NB4 (cell line): ENCODE results near the gene CKS1B.

Source experiments
- MYC ChIP-seq: IDR thresholded peaks from 2 replicates; pipeline ENCODE4 v1.6.1; 2011; ENCODE audit warnings: low read depth, low read length
- POLR2A ChIP-seq: IDR thresholded peaks from 2 replicates; pipeline ENCODE4 v1.6.1; 2011; ENCODE audit warnings: mild to moderate bottlenecking; ENCODE audit not compliant: insufficient read length; ENCODE audit errors: extremely low read depth
- TF ChIP-seq, protein P1 (sequence below): IDR thresholded peaks from one replicate; pipeline ENCODE4 v1.5.1; 2012; ENCODE audit warnings: low read depth, low read length
- TF ChIP-seq, protein P2 (sequence below): IDR thresholded peaks from 2 replicates; pipeline ENCODE4 v1.6.1; 2011; ENCODE audit warnings: low read depth, low read length

GRCh38 chr1:155018617-155019348, 44.3 kb downstream of the CKS1B start:
- TF ChIP-seq, protein P1, sequence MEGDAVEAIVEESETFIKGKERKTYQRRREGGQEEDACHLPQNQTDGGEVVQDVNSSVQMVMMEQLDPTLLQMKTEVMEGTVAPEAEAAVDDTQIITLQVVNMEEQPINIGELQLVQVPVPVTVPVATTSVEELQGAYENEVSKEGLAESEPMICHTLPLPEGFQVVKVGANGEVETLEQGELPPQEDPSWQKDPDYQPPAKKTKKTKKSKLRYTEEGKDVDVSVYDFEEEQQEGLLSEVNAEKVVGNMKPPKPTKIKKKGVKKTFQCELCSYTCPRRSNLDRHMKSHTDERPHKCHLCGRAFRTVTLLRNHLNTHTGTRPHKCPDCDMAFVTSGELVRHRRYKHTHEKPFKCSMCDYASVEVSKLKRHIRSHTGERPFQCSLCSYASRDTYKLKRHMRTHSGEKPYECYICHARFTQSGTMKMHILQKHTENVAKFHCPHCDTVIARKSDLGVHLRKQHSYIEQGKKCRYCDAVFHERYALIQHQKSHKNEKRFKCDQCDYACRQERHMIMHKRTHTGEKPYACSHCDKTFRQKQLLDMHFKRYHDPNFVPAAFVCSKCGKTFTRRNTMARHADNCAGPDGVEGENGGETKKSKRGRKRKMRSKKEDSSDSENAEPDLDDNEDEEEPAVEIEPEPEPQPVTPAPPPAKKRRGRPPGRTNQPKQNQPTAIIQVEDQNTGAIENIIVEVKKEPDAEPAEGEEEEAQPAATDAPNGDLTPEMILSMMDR: no peak
- TF ChIP-seq POLR2A (no peak), MYC (no peak)
- TF ChIP-seq, protein P2, sequence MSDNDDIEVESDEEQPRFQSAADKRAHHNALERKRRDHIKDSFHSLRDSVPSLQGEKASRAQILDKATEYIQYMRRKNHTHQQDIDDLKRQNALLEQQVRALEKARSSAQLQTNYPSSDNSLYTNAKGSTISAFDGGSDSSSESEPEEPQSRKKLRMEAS: no peak
